GM12878 (cell line): ENCODE measurements around the gene ACTL8. TPM values are rescaled to one million over a fixed set of nuclear protein-coding genes. Genes with fewer than 3 reads are reported as not detected.

Experiments
- ATAC-seq: fragments of 200-7000 bp; cut with Tn5 transposase; 3 replicates; pipeline ENCODE4 v1.9.1; 2020; ENCODE audit warnings: mild to moderate bottlenecking, moderate library complexity
- BruUV-seq: library from RNA; stranded (reverse); fragments of 400-500 nt; replicated peaks from 2 replicates; lab custom pipeline; 2021; lab: Mats Ljungman, UMichigan
- CTCF ChIA-PET: fragments of 300-600 bp; sonication (Branson Sonifier 250); formaldehyde crosslinking; extraction: SDS; loops from one replicate; lab custom pipeline; 2021; ENCODE audit warnings: inconsistent platforms; lab: Yijun Ruan, JAX
- POLR2A ChIA-PET: fragments of 350-600 bp; formaldehyde crosslinking; extraction: SDS; loops from one replicate; lab custom pipeline; 2021; ENCODE audit warnings: inconsistent platforms; lab: Charles Lee
- RAD21 ChIA-PET: fragments of 300-600 bp; sonication (Branson Sonifier 250); formaldehyde crosslinking; loops from one replicate; lab custom pipeline; 2023; ENCODE audit warnings: antibody characterized with exemption; ENCODE audit not compliant: unreplicated experiment; lab: Charles Lee
- SMC1A ChIA-PET: fragments of 300-600 bp; sonication (Branson Sonifier 250); formaldehyde crosslinking; loops from one replicate; lab custom pipeline; 2023; ENCODE audit not compliant: unreplicated experiment, uncharacterized antibody; lab: Charles Lee
- DNase-seq: peaks from one replicate; pipeline ENCODE4 v3.0.0-alpha.2; 2011; ENCODE audit warnings: low read depth, low spot score
- FAIRE-seq: peaks from 3 replicates; lab custom pipeline; 2011; peaks lifted over from hg19 to GRCh38; lab: Jason Lieb, UNC
- H2AFZ ChIP-seq: 2 replicates; pipeline ENCODE4 v1.6.0; 2011; ENCODE audit warnings: low read depth, low read length, control low read depth; ENCODE audit not compliant: control insufficient read depth
- H3K27ac ChIP-seq: 2 replicates; pipeline ENCODE4 v1.5.1; 2011; ENCODE audit warnings: control low read depth; ENCODE audit not compliant: control insufficient read depth, insufficient read depth
- H3K27me3 ChIP-seq, 2 experiments: replicated peaks in 1 of 2; 2 replicates each; pipeline versions ENCODE4 v1.6.0 to v1.6.1; 2011; ENCODE audit warnings: low read length in 1 of 2; ENCODE audit not compliant: control insufficient read depth in 2 of 2, insufficient read depth in 2 of 2
- H3K36me3 ChIP-seq, 2 experiments: 2 replicates each; pipeline ENCODE4 v1.5.1; 2011; ENCODE audit warnings: low read length in 1 of 2; ENCODE audit not compliant: control insufficient read depth in 2 of 2, insufficient read depth in 2 of 2
- H3K4me1 ChIP-seq: 2 replicates; pipeline ENCODE4 v1.6.1; 2011; ENCODE audit warnings: mild to moderate bottlenecking, low read length, moderate library complexity, mixed read lengths; ENCODE audit not compliant: control insufficient read depth, insufficient read depth
- H3K4me2 ChIP-seq: 2 replicates; pipeline ENCODE4 v1.6.0; 2011; ENCODE audit warnings: control low read depth; ENCODE audit not compliant: control insufficient read depth, insufficient read depth
- H3K4me3 ChIP-seq: fragments of 200-600 bp; sonication (generic); 2 replicates; pipeline ENCODE4 v1.5.1; 2016
- H3K79me2 ChIP-seq: 2 replicates; pipeline ENCODE4 v1.6.0; 2011; ENCODE audit warnings: low read length; ENCODE audit not compliant: control insufficient read depth, insufficient read depth
- H3K9ac ChIP-seq: 2 replicates; pipeline ENCODE4 v1.8.0; 2011; ENCODE audit warnings: low read length, control low read depth, mixed read lengths; ENCODE audit not compliant: control insufficient read depth, insufficient read depth
- H3K9me3 ChIP-seq: replicated peaks from 3 replicates; pipeline ENCODE4 v1.5.1; 2011; ENCODE audit warnings: mild to moderate bottlenecking, low read length; ENCODE audit not compliant: control insufficient read depth, insufficient read depth
- H4K20me1 ChIP-seq: 2 replicates; pipeline ENCODE4 v1.6.0; 2011; ENCODE audit not compliant: control insufficient read depth, insufficient read depth
- FOXK2 ChIP-seq: fragments of 450-650 bp; IDR thresholded peaks from 2 replicates; pipeline ENCODE4 v1.6.1; 2017; ENCODE audit warnings: mild to moderate bottlenecking, moderate library complexity
- HDAC6 ChIP-seq: fragments of 200-600 bp; sonication (generic); IDR thresholded peaks from one replicate; pipeline ENCODE4 v1.8.0; 2017; ENCODE audit warnings: antibody characterized with exemption; ENCODE audit not compliant: unreplicated experiment
- MEF2B ChIP-seq: fragments of 450-650 bp; IDR thresholded peaks from 2 replicates; pipeline ENCODE4 v1.6.1; 2018; ENCODE audit warnings: mild to moderate bottlenecking, moderate library complexity; ENCODE audit not compliant: partially characterized antibody, poor library complexity, severe bottlenecking
- NFXL1 ChIP-seq: fragments of 450-650 bp; IDR thresholded peaks from 2 replicates; pipeline ENCODE4 v1.6.1; 2017; ENCODE audit warnings: antibody characterized with exemption, mild to moderate bottlenecking, borderline replicate concordance
- NFYA ChIP-seq: IDR thresholded peaks from 2 replicates; pipeline ENCODE4 v1.6.1; 2011; ENCODE audit warnings: low read depth, mild to moderate bottlenecking, low read length, improper control_type of control experiment, borderline replicate concordance
- NFYB ChIP-seq: IDR thresholded peaks from 2 replicates; pipeline ENCODE4 v1.6.1; 2011; ENCODE audit warnings: low read depth, mild to moderate bottlenecking, low read length, improper control_type of control experiment, moderate library complexity; ENCODE audit not compliant: insufficient read depth
- RAD51 ChIP-seq: fragments of 450-650 bp; IDR thresholded peaks from 2 replicates; pipeline ENCODE4 v1.6.1; 2016; ENCODE audit warnings: moderate library complexity, mild to moderate bottlenecking, inconsistent platforms
- RELA ChIP-seq: fragments of 450-650 bp; IDR thresholded peaks from 2 replicates; pipeline ENCODE4 v1.8.0; 2014; ENCODE audit warnings: borderline replicate concordance; ENCODE audit not compliant: partially characterized antibody
- SP1 ChIP-seq: IDR thresholded peaks from one replicate; pipeline ENCODE4 v1.6.1; 2011; ENCODE audit warnings: low read depth, low read length
- ZNF24 ChIP-seq: fragments of 450-650 bp; IDR thresholded peaks from 2 replicates; pipeline ENCODE4 v1.6.1; 2017; ENCODE audit warnings: antibody characterized with exemption, mild to moderate bottlenecking
- WGBS: methylation state at CpG from one replicate; pipeline ENCODE4 v1.1.6; 2016; ENCODE audit warnings: low lambda C conversion rate; ENCODE audit not compliant: insufficient replicate concordance, insufficient coverage; ENCODE audit errors: missing lambda C conversion rate; 5-methylcytosine and 5-hydroxymethylcytosine counted together
- in situ Hi-C: fragments of 300-500 bp; cut with MboI; formaldehyde crosslinking; loops from 9 replicates; pipeline ENCODE4 v1.14.3; 2018; ENCODE audit warnings: mixed read lengths
- intact Hi-C: fragments of 100-400 bp; cut with micrococcal nuclease; formaldehyde crosslinking; loops from one replicate; pipeline ENCODE4 v1.14.2; 2022; ENCODE audit not compliant: unreplicated experiment
- polyA plus RNA-seq, 11 experiments: library from polyadenylated mRNA; depleted of rRNA in 4 of 11; unstranded in 6 of 11; stranded (reverse) in 5 of 11; fragments of >200 nt; fragmentation: Nextera tagmentation in 4 of 11; fragmentation: Illumina TruSeq in 1 of 11; extraction: Ambion mirVana in 4 of 11; extraction: Trizol in 1 of 11; gene quantifications; 1 replicate in 1 of 11; 2 replicates in 10 of 11; pipeline versions ENCODE4 v1.2.1 to v1.2.3, GENCODE V29; 2011 to 2016; ENCODE audit warnings: inconsistent platforms in 2 of 11, missing spikeins in 2 of 11, low read depth in 1 of 11
- total RNA-seq, 4 experiments: library from RNA; depleted of rRNA in 3 of 4; stranded (reverse); fragments of >200 nt in 3 of 4; fragmentation: Illumina TruSeq in 1 of 4; extraction: Trizol in 1 of 4; gene quantifications; 2 replicates each; pipeline versions ENCODE4 v1.2.1 to v1.2.3, GENCODE V29; 2013 to 2021
- TF ChIP-seq, protein P1 (sequence below): fragments of 450-650 bp; IDR thresholded peaks from 2 replicates; pipeline ENCODE4 v1.6.1; 2017; ENCODE audit warnings: low read depth, mild to moderate bottlenecking, moderate library complexity

ACTL8 gene
- total and polyA plus RNA-seq, 10 of the 15 experiments (the other 5 are each of a cell fraction or from before 2014, with no cell fraction given), result 0.05 to 0.27 TPM; not detected in 8

DNA sequence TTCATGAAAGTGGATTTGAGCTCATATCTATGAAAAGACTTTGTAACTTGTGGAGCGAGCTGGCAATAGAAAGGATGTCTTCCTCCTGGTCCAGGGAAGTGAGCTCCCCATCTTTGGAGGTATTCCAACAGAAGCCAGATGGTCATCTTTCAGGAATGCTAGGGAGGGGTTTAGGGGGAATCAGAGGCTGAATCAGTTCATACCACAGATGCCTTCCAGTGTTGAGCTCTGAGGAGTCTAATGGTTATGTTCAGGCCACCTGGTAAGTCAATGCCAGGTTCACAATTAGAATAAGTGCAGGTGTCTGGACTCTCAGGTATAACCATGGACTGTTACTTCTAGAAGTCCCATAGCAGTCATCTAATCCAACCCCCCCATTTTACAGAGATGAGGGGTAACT lies 119.1 kb downstream of the ACTL8 start:
- Histone ChIP-seq H3K4me3 (no peak overlapping the region), H4K20me1 (no peaks in the 10 kb centered on the region), H3K36me3 (no peaks in the 10 kb centered on the region), H3K4me2 (no peak overlapping the region), H3K9me3 (no peaks in the 10 kb centered on the region), H3K79me2 (no peaks in the 10 kb centered on the region), H3K4me1 (no peaks in the 10 kb centered on the region), H3K27ac (no peak overlapping the region), H2AFZ (no peak overlapping the region), H3K27me3 (no peaks in the 10 kb centered on the region; a peak in 2 of 4 replicates), H3K9ac (no peak overlapping the region)
- BruUV-seq, result no TSS peak
- ATAC-seq (no peak), DNase-seq (no peak), FAIRE-seq (no peak)
- RAD21 ChIA-PET, result no interaction called here
- in situ Hi-C loops, result no loop called here
- SMC1A ChIA-PET, result interaction anchor here (0.6 kb wide), 1 partner anchor 97 kb away, joined by 3 read pairs; no protein-coding TSS in a partner anchor
- TF ChIP-seq RELA (no peak), MEF2B (no peak), NFXL1 (no peak), FOXK2 (no peak), ZNF24 (no peak), NFYA (no peak), HDAC6 (no peak), SP1 (no peak), NFYB (no peak), RAD51 (no peak)
- TF ChIP-seq, protein P1, sequence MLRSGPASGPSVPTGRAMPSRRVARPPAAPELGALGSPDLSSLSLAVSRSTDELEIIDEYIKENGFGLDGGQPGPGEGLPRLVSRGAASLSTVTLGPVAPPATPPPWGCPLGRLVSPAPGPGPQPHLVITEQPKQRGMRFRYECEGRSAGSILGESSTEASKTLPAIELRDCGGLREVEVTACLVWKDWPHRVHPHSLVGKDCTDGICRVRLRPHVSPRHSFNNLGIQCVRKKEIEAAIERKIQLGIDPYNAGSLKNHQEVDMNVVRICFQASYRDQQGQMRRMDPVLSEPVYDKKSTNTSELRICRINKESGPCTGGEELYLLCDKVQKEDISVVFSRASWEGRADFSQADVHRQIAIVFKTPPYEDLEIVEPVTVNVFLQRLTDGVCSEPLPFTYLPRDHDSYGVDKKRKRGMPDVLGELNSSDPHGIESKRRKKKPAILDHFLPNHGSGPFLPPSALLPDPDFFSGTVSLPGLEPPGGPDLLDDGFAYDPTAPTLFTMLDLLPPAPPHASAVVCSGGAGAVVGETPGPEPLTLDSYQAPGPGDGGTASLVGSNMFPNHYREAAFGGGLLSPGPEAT, result no peak
- WGBS, result 0% methylated on average over 1 of the region's 1 CpG
- POLR2A ChIA-PET, result no interaction called here
- intact Hi-C loops, result no loop called here
- CTCF ChIA-PET, result no interaction called here
